GM18868 (cell line): ENCODE results near the gene BMP7.

Experiments
- ATAC-seq: cut with Tn5 transposase; IDR thresholded peaks from one replicate; pipeline ENCODE4 v1.9.1; 2021; ENCODE audit warnings: mild to moderate bottlenecking, moderate library complexity; ENCODE audit not compliant: unreplicated experiment

Gene BMP7

GRCh38 chr20:57131601-57132391 lies 134.6 kb downstream of the BMP7 start:
- ATAC-seq, result no peak

GRCh38 chr20:57131077-57131476 lies 135.4 kb downstream of the BMP7 start:
- no peak for ATAC-seq

- ATAC-seq, result no peak
These were observed 136.2 kb downstream of the BMP7 start for GRCh38 chr20:57130160-57130772.

- ATAC-seq, result no peak
These were observed 137.1 kb downstream of the BMP7 start for GRCh38 chr20:57129303-57129702.

- no peak for ATAC-seq
These were observed 138.2 kb downstream of the BMP7 start for GRCh38 chr20:57128044-57128757.

- ATAC-seq, result no peak
These were observed 139.9 kb downstream of the BMP7 start for GRCh38 chr20:57126481-57127092.

- ATAC-seq, result no peak
These were observed 141.5 kb downstream of the BMP7 start for GRCh38 chr20:57124800-57125517.

GRCh38 chr20:57124366-57124765 lies 142.1 kb downstream of the BMP7 start:
- ATAC-seq, result no peak

- no peak for ATAC-seq
These were observed 142.9 kb downstream of the BMP7 start for GRCh38 chr20:57123504-57123903.

GRCh38 chr20:57122536-57123489 lies 143.6 kb downstream of the BMP7 start:
- no peak for ATAC-seq

- ATAC-seq, result no peak
These were observed 147.5 kb downstream of the BMP7 start for GRCh38 chr20:57118964-57119363.
